NB4 (cell line): ENCODE measurements around the gene SPOCK2.

Source experiments
- MYC ChIP-seq: IDR thresholded peaks from 2 replicates; pipeline ENCODE4 v1.6.1; 2011; ENCODE audit warnings: low read depth, low read length
- POLR2A ChIP-seq: IDR thresholded peaks from 2 replicates; pipeline ENCODE4 v1.6.1; 2011; ENCODE audit warnings: mild to moderate bottlenecking; ENCODE audit not compliant: insufficient read length; ENCODE audit errors: extremely low read depth
- TF ChIP-seq, protein P1 (sequence below): IDR thresholded peaks from one replicate; pipeline ENCODE4 v1.5.1; 2012; ENCODE audit warnings: low read depth, low read length

DNA sequence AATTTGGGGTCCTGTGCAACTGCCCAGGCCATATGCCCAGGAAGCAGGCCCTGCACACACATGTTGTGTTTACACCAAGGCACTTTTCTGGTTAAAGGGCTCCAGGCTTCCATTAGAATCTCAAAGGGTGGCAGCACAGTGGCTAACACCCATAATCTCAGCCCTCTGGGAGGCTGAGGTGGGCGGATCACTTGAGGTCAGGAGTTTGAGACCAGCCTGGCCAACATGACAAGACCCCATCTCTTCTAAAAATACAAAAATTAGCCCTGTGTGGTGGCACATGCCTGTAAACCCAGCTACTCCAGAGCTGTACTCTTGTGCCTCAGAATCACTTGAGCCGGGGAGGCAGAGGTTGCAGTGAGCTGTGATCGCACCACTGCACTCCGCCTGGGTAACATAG is 53.6 kb downstream of the SPOCK2 start:
- TF ChIP-seq POLR2A (no peak), MYC (no peak)
- TF ChIP-seq, protein P1, sequence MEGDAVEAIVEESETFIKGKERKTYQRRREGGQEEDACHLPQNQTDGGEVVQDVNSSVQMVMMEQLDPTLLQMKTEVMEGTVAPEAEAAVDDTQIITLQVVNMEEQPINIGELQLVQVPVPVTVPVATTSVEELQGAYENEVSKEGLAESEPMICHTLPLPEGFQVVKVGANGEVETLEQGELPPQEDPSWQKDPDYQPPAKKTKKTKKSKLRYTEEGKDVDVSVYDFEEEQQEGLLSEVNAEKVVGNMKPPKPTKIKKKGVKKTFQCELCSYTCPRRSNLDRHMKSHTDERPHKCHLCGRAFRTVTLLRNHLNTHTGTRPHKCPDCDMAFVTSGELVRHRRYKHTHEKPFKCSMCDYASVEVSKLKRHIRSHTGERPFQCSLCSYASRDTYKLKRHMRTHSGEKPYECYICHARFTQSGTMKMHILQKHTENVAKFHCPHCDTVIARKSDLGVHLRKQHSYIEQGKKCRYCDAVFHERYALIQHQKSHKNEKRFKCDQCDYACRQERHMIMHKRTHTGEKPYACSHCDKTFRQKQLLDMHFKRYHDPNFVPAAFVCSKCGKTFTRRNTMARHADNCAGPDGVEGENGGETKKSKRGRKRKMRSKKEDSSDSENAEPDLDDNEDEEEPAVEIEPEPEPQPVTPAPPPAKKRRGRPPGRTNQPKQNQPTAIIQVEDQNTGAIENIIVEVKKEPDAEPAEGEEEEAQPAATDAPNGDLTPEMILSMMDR: no peak
